GM12865 (cell line): ENCODE results near the gene UBIAD1.

Experiments used
- DNase-seq: peaks from one replicate; pipeline ENCODE4 v3.0.0; 2010; ENCODE audit warnings: low read depth
- H3K4me3 ChIP-seq: 2 replicates; pipeline ENCODE4 v1.5.1; 2011; ENCODE audit warnings: mild to moderate bottlenecking, low read depth, low read length, control low read depth
- TF ChIP-seq, protein P1 (sequence below): IDR thresholded peaks from 2 replicates; pipeline ENCODE4 v1.5.1; 2011; ENCODE audit warnings: low read length, control low read depth, low read depth, inconsistent platforms; ENCODE audit not compliant: insufficient read depth; ENCODE audit errors: missing control alignments

The UBIAD1 gene

DNA sequence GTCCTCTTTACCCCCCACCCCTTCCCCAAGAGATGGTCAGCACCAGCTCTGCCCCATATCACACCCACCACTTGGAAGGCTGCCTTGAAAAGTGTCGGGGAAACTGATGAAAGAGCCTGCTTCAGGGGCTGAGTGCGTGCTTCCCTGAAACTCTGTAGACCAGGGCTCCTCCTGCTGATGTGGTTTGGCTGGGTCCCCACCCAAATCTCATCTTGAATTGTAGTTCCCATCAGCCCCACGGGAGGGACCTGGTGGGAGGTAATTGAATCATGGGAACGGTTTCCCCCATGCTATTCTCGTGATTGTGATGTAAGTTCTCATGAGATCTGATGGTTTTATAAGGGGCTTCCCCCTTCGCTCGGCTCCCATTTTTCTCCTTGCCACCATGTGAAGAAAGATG, 36.4 kb downstream of the UBIAD1 start:
- no peak for DNase-seq
- no peak overlapping the region for H3K4me3 ChIP-seq
- TF ChIP-seq, protein P1, sequence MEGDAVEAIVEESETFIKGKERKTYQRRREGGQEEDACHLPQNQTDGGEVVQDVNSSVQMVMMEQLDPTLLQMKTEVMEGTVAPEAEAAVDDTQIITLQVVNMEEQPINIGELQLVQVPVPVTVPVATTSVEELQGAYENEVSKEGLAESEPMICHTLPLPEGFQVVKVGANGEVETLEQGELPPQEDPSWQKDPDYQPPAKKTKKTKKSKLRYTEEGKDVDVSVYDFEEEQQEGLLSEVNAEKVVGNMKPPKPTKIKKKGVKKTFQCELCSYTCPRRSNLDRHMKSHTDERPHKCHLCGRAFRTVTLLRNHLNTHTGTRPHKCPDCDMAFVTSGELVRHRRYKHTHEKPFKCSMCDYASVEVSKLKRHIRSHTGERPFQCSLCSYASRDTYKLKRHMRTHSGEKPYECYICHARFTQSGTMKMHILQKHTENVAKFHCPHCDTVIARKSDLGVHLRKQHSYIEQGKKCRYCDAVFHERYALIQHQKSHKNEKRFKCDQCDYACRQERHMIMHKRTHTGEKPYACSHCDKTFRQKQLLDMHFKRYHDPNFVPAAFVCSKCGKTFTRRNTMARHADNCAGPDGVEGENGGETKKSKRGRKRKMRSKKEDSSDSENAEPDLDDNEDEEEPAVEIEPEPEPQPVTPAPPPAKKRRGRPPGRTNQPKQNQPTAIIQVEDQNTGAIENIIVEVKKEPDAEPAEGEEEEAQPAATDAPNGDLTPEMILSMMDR, result no peak

DNA sequence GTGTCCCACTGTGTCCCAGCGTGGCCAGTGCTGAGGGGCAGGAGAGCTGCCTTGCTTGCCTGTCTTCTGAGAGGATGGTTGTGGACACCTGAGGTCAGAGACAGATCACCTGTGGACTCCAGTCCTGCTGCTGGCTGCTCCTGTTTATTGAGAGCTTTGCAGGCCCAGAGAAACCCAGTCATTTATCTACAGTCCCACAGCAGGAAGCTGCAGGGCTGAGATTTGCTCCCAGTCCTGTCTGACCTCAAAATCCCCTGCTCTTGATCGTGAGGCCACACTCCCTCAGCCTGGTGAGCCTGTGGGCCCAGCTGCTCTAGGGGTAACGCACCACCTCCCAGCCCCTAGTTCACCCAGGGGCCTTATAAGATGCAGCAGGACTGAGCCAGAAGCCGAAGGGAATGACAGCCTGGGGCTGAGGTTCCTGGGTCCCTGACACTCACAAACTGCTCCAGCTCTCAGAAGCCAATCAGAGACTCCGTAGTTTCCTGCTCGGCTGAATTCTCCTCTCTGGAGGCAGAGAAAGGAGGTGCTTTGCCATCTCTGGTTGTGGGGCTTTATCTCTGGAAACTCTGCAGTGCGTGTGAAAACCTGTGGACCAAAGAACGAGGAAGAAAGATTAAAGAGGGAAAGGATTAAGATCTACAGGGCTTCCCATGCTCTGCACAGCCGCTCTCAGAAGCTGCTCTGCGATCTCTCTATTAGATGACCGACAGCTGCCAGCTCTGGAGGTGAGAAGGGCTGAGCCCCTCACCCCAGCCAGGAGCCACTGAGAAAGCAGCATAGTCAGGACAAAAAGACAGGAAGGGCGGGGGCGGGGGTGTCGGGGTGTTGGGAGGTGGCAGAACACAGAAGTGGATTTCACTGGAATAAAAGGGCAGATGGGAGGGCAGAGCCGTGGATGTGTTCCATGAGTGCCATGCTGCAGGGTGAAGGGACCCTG, 39.1 kb downstream of the UBIAD1 start:
- no peak overlapping the region for H3K4me3 ChIP-seq
- TF ChIP-seq, protein P1, result no peak
- no peak for DNase-seq

- H3K4me3 ChIP-seq, result no peak overlapping the region
- TF ChIP-seq, protein P1, result no peak
- no peak for DNase-seq
Measured at GRCh38 chr1:11314959-11315358, 42.0 kb downstream of the UBIAD1 start.

DNA sequence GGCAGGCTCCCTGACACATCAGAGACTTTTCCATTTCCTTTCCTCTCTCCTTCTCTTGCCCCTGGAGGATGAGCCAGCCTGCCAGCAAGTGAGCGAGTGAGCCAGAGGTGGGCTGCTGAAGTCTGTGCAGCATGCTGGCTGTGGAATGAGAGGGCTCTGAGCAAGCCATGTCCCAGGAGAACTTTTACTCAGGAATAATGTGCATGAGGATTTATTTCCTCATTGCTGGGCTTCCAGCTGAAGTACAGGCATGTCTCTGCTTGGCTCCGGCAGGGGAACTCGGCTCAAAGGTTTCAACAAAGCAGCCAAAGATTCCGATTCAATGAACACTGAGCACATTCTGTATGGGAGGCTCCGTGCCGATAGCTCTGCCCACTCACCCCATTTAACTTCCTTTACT, 43.7 kb downstream of the UBIAD1 start:
- TF ChIP-seq, protein P1, result no peak
- no peak for DNase-seq
- no peak overlapping the region for H3K4me3 ChIP-seq

- peak; percentile 13 for DNase-seq
- no peak overlapping the region for H3K4me3 ChIP-seq
- TF ChIP-seq, protein P1, result no peak
Measured at GRCh38 chr1:11318982-11319381, 46.0 kb downstream of the UBIAD1 start.

- TF ChIP-seq, protein P1, result peak; percentile 78
- peak; percentile 49 for DNase-seq
- no peak overlapping the region for H3K4me3 ChIP-seq
Measured at GRCh38 chr1:11320153-11320936, 47.3 kb downstream of the UBIAD1 start.
